ENCODE data around the gene RPS6KA3. TPM values are rescaled to one million over a fixed set of nuclear protein-coding genes. Genes with fewer than 3 reads are reported as not detected.

RPS6KA3 gene
- total and polyA plus RNA-seq, 2 of the 8 experiments (the other 6 are each of a cell fraction or from before 2014, with no cell fraction given), result 7.1 to 13.0 TPM

- peaks cover 0 to 40% of the 10 kb centered on the region in 2 experiments; a peak in 2 of 4 replicates for H3K79me2 ChIP-seq (ENCODE audit: control insufficient read depth in 1 of 2, insufficient read depth in 2 of 2, low read length in 2 of 2)
- H4K20me1 ChIP-seq (replicated peaks in 1 of 2; ENCODE audit: control insufficient read depth in 1 of 2, insufficient read depth in 2 of 2, low read length in 2 of 2), result peaks cover 3 to 6% of the 10 kb centered on the region in 2 experiments
- no peak overlapping the region for H2AFZ ChIP-seq (ENCODE audit: low read length)
- no peak overlapping the region for H2BK12ac ChIP-seq (ENCODE audit: low read depth, low read length)
- no peak for FAIRE-seq
- H2BK15ac ChIP-seq (ENCODE audit: low read length), result no peak overlapping the region
- H4K8ac ChIP-seq (ENCODE audit: extremely low read depth, insufficient read depth, low read length), result no peak overlapping the region
- H2BK5ac ChIP-seq (ENCODE audit: low read depth, low read length), result no peak overlapping the region
- H3K14ac ChIP-seq (ENCODE audit: insufficient read length), result no peak overlapping the region
- H3K23me2 ChIP-seq (ENCODE audit: low read depth, low read length), result peaks cover 3% of the 10 kb centered on the region; the same call in 1 of the 2 replicates
- TF ChIP-seq POLR2A (IDR thresholded peaks at IDR 0.05; ENCODE audit: control extremely low read depth in 1 of 2, low read depth in 2 of 2, low read length in 2 of 2), result 0 out of 3 replicates have a peak, but pooled peaks of 1 of the 2 experiments have one; percentile 17
- TF ChIP-seq MAX (IDR thresholded peaks at IDR 0.05), result no peak
- TF ChIP-seq SP4 (IDR thresholded peaks at IDR 0.05; ENCODE audit: low read length), result no peak
- peak; percentile 61; the same call in 1 of the 2 replicates for TF ChIP-seq TAF1 (IDR thresholded peaks at IDR 0.05; ENCODE audit: low read depth, low read length)
- no peak for TF ChIP-seq JUN (IDR thresholded peaks at IDR 0.05; ENCODE audit: low read depth, low read length)
- TF ChIP-seq POLR2AphosphoS5 (IDR thresholded peaks at IDR 0.05; ENCODE audit: low read depth, low read length), result 0 out of 2 replicates have a peak, but pooled peaks have one; percentile 29
- H3K4ac ChIP-seq (replicated peaks; ENCODE audit: insufficient read length, low read depth, low read length), result no peak overlapping the region
- H3K4me1 ChIP-seq (replicated peaks in 1 of 4; ENCODE audit: control insufficient read depth in 3 of 4, insufficient read depth in 4 of 4, low read length in 3 of 4), result peaks cover 0 to 4% (median 0%) of the 10 kb centered on the region in 4 experiments; a peak in 3 of 7 replicates
- H3K36me3 ChIP-seq (ENCODE audit: control insufficient read depth in 2 of 4, insufficient read depth in 4 of 4, low read length in 3 of 4), result no peaks in the 10 kb centered on the region
- WGBS, 2 experiments (ENCODE audit: extremely low coverage in 1 of 2, insufficient coverage in 1 of 2, insufficient read length in 1 of 2, insufficient replicate concordance in 2 of 2, low coverage in 1 of 2, low lambda C conversion rate in 2 of 2, missing lambda C conversion rate in 1 of 2), result 1% methylated on average over 17 of the region's 26 CpGs; no CpG with 5 or more reads in 1 of the 2 experiments
- H2AK5ac ChIP-seq (ENCODE audit: low read depth, low read length), result no peak overlapping the region
- POLR2A ChIA-PET (ENCODE audit: partially characterized antibody), result no interaction called here
- H3K27me3 ChIP-seq (replicated peaks in 1 of 4; ENCODE audit: control insufficient read depth in 3 of 4, extremely low read depth in 1 of 4, insufficient read depth in 3 of 4, low read length in 3 of 4), result peaks cover 4 to 17% (median 13%) of the 10 kb centered on the region in 4 experiments
- peak in 1 of 2 experiments; percentile 43 for DNase-seq (ENCODE audit: low read depth in 1 of 2, low spot score in 2 of 2)
- no peak overlapping the region for H2BK20ac ChIP-seq (ENCODE audit: low read length)
- H3K4me2 ChIP-seq (ENCODE audit: insufficient read depth in 1 of 2, low read depth in 2 of 2, low read length in 2 of 2), result peak overlapping the region; percentile 72 to 97
- no peak overlapping the region for H4K91ac ChIP-seq (replicated peaks; ENCODE audit: insufficient read length, low read length)
- CTCF ChIA-PET (ENCODE audit: partially characterized antibody), result interaction anchor here (0.6 kb wide), 1 partner anchor 180 kb away, joined by 4 read pairs; no protein-coding TSS in a partner anchor
- H3K4me3 ChIP-seq (ENCODE audit: extremely low read depth in 1 of 4, insufficient read depth in 2 of 4, low read depth in 3 of 4, low read length in 4 of 4), result peak overlapping the region; percentile 61 to 83 (median 72)
- H4K5ac ChIP-seq (ENCODE audit: insufficient read length, low read depth, low read length), result no peak overlapping the region
- no peak overlapping the region for H3K27ac ChIP-seq (ENCODE audit: low read depth, low read length)
- no peak overlapping the region for H2BK120ac ChIP-seq (replicated peaks; ENCODE audit: low read depth, low read length)
- H3K18ac ChIP-seq (ENCODE audit: extremely low read depth, low read length), result no peak overlapping the region
- H3K23ac ChIP-seq (ENCODE audit: insufficient read length), result no peak overlapping the region
- no peaks in the 10 kb centered on the region for H3K9me3 ChIP-seq (ENCODE audit: insufficient read depth in 2 of 2, low read depth in 1 of 2, low read length in 1 of 2)
- no peak overlapping the region for H3K56ac ChIP-seq (replicated peaks; ENCODE audit: insufficient read length, low read depth, low read length)
- no peaks in the 10 kb centered on the region; the same call in 1 of the 2 replicates for H3K79me1 ChIP-seq (ENCODE audit: low read depth, low read length)
- H3K9ac ChIP-seq (replicated peaks in 1 of 4; ENCODE audit: extremely low read depth in 1 of 4, low read depth in 3 of 4, low read length in 3 of 4), result peak overlapping the region in 2 of 4 experiments; percentile 30 to 32; a peak in 1 of 7 replicates
Observed at GRCh38 chrX:20265221-20265725, 1.4 kb downstream of the RPS6KA3 start.
